Aorta (tissue), 5 donors: ENCODE results near the gene GRIK5. TPM values are rescaled to one million over a fixed set of nuclear protein-coding genes. Genes with fewer than 3 reads are reported as not detected.

Experiments used
- ATAC-seq: fragments of 200-7000 bp; cut with Tn5 transposase; one replicate; pipeline ENCODE4 v1.9.1; 2022; ENCODE audit warnings: moderate library complexity; ENCODE audit not compliant: low FRiP score
- DNase-seq, 2 donors: peaks; one replicate each; pipeline ENCODE4 v3.0.0-alpha.2; 2020
- H3K27ac ChIP-seq, 2 donors: one replicate each; pipeline ENCODE4 v1.5.1; 2013; ENCODE audit warnings: low read length in 2 of 2, mild to moderate bottlenecking in 2 of 2, moderate library complexity in 2 of 2, control low read depth in 1 of 2, inconsistent platforms in 1 of 2, low read depth in 1 of 2
- H3K27me3 ChIP-seq, 2 donors: one replicate each; pipeline ENCODE4 v1.6.1; 2013; ENCODE audit warnings: control low read depth in 1 of 2, low read length in 1 of 2, mild to moderate bottlenecking in 1 of 2, moderate library complexity in 1 of 2; ENCODE audit not compliant: insufficient read depth in 2 of 2, control insufficient read depth in 1 of 2
- H3K36me3 ChIP-seq, 2 donors: one replicate each; pipeline ENCODE4 v1.6.1; 2013; ENCODE audit warnings: control low read depth in 1 of 2, low read length in 1 of 2, mild to moderate bottlenecking in 1 of 2; ENCODE audit not compliant: insufficient read depth in 2 of 2, control insufficient read depth in 1 of 2
- H3K4me1 ChIP-seq, 2 donors: one replicate each; pipeline ENCODE4 v1.6.1; 2013; ENCODE audit warnings: low read length in 2 of 2, control low read depth in 1 of 2, mild to moderate bottlenecking in 1 of 2, moderate library complexity in 1 of 2; ENCODE audit not compliant: insufficient read depth in 2 of 2, control insufficient read depth in 1 of 2
- H3K4me3 ChIP-seq, 2 donors: one replicate each; pipeline ENCODE4 v1.5.1; 2013; ENCODE audit warnings: low read length in 2 of 2, control low read depth in 1 of 2, mild to moderate bottlenecking in 1 of 2
- H3K9me3 ChIP-seq: one replicate; pipeline ENCODE4 v1.6.1; 2013; ENCODE audit warnings: mild to moderate bottlenecking, low read length; ENCODE audit not compliant: control insufficient read depth
- WGBS, 2 donors: extraction: QIAGEN DNeasy Blood & Tissue Kit; methylation state at CpG; one replicate each; pipeline ENCODE4 v1.1.7; 2013; 5-methylcytosine and 5-hydroxymethylcytosine counted together
- intact Hi-C, 2 donors: fragments of 100-400 bp; cut with DNase I; formaldehyde crosslinking; loops; one replicate each; pipeline versions ENCODE4 v1.14.2 to v1.15.0; 2022
- polyA plus RNA-seq, 2 donors: library from polyadenylated mRNA; stranded (reverse); fragments of 200-250 nt; gene quantifications; one replicate each; pipeline ENCODE4 v1.2.3, GENCODE V29; 2013
- total RNA-seq, 2 donors: library from RNA; stranded (reverse); fragmentation: NEBNext Ultra II Directional; extraction: Animal tissue kit (Norgen Biotek cat#: 25700); gene quantifications; one replicate each; pipeline ENCODE4 v1.2.1, GENCODE V29; 2021
- donor health status: healthy with polysubstance abuse.
- donor health status: Bipolar disorder and iron deficiency.
- donor health status: DM: no; HTN: no; CAD: no.
- donor health status: DM: no; HTN: no; CAD: no.
- donor health status: DM: yes; HTN: yes; CAD: no.

GRIK5 gene
- total and polyA plus RNA-seq, 4 donors = 3.5 to 39.0 (median 22.7) TPM

DNA sequence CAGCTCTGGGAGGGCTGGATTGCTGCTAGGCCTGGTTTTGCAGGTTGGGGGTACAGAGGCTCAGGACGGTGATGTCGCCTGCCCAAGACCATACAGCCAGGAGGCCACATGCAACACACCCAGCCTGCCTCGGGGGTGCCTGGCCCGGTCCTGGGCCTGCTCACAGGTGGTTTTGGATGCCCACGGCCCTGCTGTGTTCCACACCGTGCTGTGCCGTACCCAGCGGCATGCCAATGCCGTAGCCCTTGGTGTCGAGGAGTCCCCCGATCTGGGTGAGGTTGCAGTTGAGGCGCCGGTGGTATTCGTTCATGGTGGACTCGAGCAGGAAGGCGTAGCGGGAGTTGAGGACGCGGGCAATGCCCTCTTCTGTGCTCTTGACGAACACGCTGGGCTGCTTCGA is 64.5 kb downstream of the GRIK5 start:
- Histone ChIP-seq H3K27ac (no peak overlapping the region), H3K9me3 (no peaks in the 10 kb centered on the region), H3K4me1 (no peaks in the 10 kb centered on the region), H3K4me3 (no peak overlapping the region), H3K36me3 (peaks cover 0 to 6% of the 10 kb centered on the region in 2 donors), H3K27me3 (no peaks in the 10 kb centered on the region)
- ATAC-seq (no peak), DNase-seq (no peak)
- intact Hi-C loops = no loop called here
- 95 to 96% methylated on average over 22 of the region's 22 CpGs for WGBS, 2 donors

DNA sequence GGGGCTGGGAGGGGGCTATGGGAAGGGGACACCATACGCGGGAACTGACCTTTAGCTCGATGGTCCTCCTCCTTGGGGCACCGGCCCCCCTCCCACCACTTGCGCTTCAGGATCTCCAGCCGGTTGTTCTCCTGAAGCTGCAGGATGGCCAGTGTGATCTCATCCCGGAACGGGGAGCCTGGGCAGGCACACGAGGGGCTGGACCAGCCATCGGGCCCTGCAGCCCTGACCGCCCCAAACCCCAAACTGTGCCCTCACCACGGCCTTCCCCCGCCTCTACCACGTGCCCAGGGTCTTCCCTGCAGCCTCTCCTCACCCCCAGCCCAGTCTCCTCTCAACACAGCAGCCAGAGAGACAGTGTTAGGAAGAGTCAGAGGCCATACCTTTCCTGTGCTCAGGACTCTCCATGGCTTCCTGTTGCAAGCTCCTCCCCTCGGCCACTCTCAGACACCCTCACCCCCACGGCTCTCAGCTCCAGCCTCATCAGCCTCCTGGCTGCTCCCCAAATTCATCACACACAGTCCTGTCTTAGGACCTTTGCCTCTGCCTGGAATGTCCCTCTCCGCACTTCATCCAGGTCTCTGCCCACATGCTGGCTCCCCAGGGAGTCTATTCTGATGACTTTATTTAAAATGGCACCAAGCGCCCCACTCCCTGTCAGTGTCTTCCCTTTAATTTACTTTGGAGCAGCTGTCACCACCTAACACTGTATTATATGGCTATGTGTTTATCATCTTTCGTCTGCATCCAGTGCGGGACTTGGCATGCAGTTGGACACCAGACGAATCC is 66.3 kb downstream of the GRIK5 start:
- Histone ChIP-seq H3K4me3 (no peak overlapping the region), H3K9me3 (no peaks in the 10 kb centered on the region), H3K27me3 (peaks cover 0 to 1% of the 10 kb centered on the region in 2 donors), H3K27ac (no peak overlapping the region), H3K4me1 (no peaks in the 10 kb centered on the region), H3K36me3 (peaks cover 0 to 6% of the 10 kb centered on the region in 2 donors)
- intact Hi-C loops = no loop called here
- WGBS, 2 donors = 83 to 85% methylated on average over 21 of the region's 21 CpGs
- ATAC-seq = no peak
- no peak for DNase-seq

DNA sequence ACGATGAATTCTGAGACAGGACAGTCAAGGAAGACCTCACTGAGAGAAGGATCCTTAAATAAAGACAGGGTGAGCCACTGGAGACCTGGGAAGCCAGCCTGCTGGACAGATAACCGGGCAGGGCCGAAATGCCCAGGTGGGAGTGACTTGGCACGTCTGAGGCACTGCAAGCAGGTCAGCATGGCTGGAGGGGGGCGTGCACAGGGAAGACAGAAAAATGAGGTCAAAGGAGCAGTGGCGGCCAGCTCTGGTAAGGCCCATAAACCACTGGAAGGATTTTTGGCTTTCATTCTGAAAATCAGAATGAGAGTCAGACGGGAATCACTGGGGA is 70.2 kb downstream of the GRIK5 start:
- no peak for DNase-seq
- peaks cover 0 to 3% of the 10 kb centered on the region in 2 donors for H3K27me3 ChIP-seq

GRCh38 chr19:41999071-41999877 is 70.7 kb downstream of the GRIK5 start:
- no peak for ATAC-seq
- DNase-seq = no peak

More for the DNA sequence above, 70.2 kb downstream of the GRIK5 start:
- no peak for ATAC-seq
- intact Hi-C loops = no loop called here
- H3K36me3 ChIP-seq = no peaks in the 10 kb centered on the region
- no peaks in the 10 kb centered on the region for H3K4me1 ChIP-seq
- H3K4me3 ChIP-seq = no peak overlapping the region
- H3K9me3 ChIP-seq = peaks cover 3% of the 10 kb centered on the region
- no peak overlapping the region for H3K27ac ChIP-seq
- 75 to 83% methylated on average over 7 of the region's 7 CpGs for WGBS, 2 donors

DNA sequence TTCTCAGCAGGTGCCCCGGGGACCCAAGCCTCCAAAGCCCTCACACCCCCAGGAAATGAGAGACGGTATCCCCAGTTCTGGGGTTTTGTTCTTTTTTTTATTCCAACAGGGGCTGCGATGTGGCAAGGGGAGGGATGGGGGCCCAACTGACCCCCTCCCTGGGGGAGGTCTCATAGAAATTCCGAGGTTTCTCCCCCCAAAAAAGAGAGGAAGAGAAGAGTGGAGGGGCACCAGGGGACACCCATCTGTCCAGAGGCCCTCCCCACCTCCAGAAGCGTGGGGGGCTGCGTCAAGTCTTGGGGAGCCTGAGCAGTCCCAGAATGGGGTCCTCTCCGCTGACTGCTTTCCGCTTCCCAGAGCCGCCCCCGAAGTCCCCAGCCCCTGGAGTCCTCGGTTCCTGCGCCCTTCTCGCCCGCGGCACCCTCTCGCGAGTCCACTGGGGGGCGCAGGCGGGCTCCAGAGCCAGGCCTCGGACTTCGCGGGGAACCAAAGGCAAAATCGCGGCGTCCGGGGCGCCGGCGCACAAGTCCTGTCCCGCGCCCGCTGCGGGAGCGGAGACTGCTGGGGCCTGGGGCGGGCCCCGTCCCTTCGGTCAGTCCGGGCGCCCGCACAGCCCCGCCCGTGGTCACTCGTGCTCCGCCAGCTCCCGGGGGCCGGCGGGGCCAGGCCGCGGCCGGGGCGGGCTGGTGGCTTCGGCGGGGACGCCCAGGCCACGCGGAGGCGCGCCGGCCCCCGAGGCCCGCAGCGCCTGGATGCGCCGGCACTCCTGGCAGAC is 71.6 kb downstream of the GRIK5 start:
- H3K27ac ChIP-seq = no peak overlapping the region
- peaks cover 3% of the 10 kb centered on the region for H3K9me3 ChIP-seq
- H3K4me3 ChIP-seq = no peak overlapping the region
- no peaks in the 10 kb centered on the region for H3K36me3 ChIP-seq
- H3K4me1 ChIP-seq = no peaks in the 10 kb centered on the region
- H3K27me3 ChIP-seq = peaks cover 0 to 3% of the 10 kb centered on the region in 2 donors
- WGBS, 2 donors = 5 to 6% methylated on average over 40 to 64 of the region's 64 CpGs
- intact Hi-C loops = no loop called here
- ATAC-seq (no peak), DNase-seq (no peak)

More at GRCh38 chr19:41999071-41999877, 70.7 kb downstream of the GRIK5 start:
- intact Hi-C loops = no loop called here
- Histone ChIP-seq H3K4me3 (no peak overlapping the region), H3K4me1 (no peaks in the 10 kb centered on the region), H3K9me3 (peaks cover 3% of the 10 kb centered on the region), H3K36me3 (no peaks in the 10 kb centered on the region), H3K27me3 (peaks cover 0 to 3% of the 10 kb centered on the region in 2 donors), H3K27ac (no peak overlapping the region)
- WGBS, 2 donors = 14 to 19% methylated on average over 35 to 55 of the region's 55 CpGs

GRCh38 chr19:41997851-41998229 is 72.2 kb downstream of the GRIK5 start:
- Histone ChIP-seq H3K36me3 (no peaks in the 10 kb centered on the region), H3K27ac (no peak overlapping the region), H3K27me3 (peaks cover 0 to 3% of the 10 kb centered on the region in 2 donors), H3K4me1 (no peaks in the 10 kb centered on the region), H3K4me3 (no peak overlapping the region), H3K9me3 (peaks cover 3% of the 10 kb centered on the region)
- intact Hi-C loops = no loop called here
- DNase-seq = no peak
- WGBS, 2 donors = 4% methylated on average over 14 of the region's 14 CpGs
- ATAC-seq = no peak

- H3K27me3 ChIP-seq = peaks cover 0 to 3% of the 10 kb centered on the region in 2 donors
- peak in 1 of 2 donors; percentile 82 for DNase-seq
- H3K4me3 ChIP-seq = no peak overlapping the region
Measured at GRCh38 chr19:41997121-41997850, 72.7 kb downstream of the GRIK5 start.

More at GRCh38 chr19:41997121-41997850, 72.7 kb downstream of the GRIK5 start:
- Histone ChIP-seq H3K36me3 (no peaks in the 10 kb centered on the region), H3K9me3 (peaks cover 3% of the 10 kb centered on the region), H3K27ac (no peak overlapping the region), H3K4me1 (no peaks in the 10 kb centered on the region)
- intact Hi-C loops = no loop called here
- peak; percentile 39 for ATAC-seq
- WGBS, 2 donors = 2% methylated on average over 34 to 35 of the region's 35 CpGs
